GM18873 (cell line): ENCODE measurements around the gene IFNL3.
"Not testable (repeated sequence)": the region's sequence is repeated elsewhere in the genome, so short reads cannot be mapped to it uniquely, and the experiment has no call there.

Experiments used
- ATAC-seq: cut with Tn5 transposase; IDR thresholded peaks from one replicate; pipeline ENCODE4 v1.9.1; 2021; ENCODE audit warnings: mild to moderate bottlenecking, moderate library complexity, moderate number of reproducible peaks; ENCODE audit not compliant: unreplicated experiment, low FRiP score

IFNL3 gene

DNA sequence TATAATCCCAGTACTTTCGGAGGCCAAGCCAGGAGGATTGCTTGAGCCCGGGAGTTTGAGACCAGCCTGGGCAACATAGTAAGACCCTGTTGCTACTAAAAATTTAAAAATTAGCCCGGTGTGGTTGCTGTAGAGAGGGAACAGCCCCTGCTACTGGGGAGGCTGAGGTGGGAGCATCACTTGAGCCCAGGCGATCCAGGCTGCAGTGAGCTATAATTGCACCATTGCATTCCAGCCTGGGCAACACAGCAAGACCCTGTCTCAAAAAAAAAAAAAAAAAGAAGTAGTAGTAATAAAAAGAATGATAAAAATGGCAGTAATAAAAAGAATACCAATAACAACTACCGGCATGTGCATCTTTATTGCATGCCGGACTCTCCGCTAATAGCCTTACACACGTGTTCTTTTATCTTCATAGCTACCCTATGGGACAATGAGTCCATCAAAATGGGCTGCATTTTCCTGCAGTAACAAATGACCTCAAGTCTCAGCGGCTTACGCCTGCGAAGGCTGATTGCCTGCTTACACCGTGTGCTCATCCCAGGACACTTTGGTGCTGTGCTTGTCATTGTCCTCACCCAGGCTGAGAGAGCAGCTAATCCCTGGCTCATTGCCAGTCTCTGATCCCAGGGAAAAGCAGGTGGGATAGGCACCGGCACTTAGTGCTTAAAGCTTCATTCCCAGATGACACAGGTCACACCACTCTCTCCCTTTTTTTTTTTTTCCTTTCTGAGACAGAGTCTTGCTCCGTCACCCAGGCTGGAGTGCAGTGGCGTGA, 26.4 kb downstream of the IFNL3 start:
- ATAC-seq, result no peak

DNA sequence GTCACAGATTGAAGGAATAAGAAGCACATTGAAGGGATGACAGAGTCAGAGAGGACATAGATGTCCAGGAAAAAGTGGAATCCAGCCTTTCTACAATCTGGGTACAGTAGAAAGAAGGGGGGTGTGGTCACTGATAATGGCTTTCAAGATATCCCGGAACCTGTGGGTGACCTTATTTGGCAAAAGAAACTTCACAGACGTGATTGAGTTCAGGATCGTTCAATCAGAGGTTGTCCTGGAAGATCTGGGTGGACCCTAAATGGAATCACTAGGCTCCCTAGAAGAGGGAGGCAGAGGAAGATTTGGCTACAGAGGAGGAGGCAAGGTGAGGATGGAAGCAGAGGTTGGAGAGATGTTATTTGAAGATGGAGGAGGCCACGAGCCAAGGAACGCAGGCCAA, 27.7 kb downstream of the IFNL3 start:
- no peak for ATAC-seq

DNA sequence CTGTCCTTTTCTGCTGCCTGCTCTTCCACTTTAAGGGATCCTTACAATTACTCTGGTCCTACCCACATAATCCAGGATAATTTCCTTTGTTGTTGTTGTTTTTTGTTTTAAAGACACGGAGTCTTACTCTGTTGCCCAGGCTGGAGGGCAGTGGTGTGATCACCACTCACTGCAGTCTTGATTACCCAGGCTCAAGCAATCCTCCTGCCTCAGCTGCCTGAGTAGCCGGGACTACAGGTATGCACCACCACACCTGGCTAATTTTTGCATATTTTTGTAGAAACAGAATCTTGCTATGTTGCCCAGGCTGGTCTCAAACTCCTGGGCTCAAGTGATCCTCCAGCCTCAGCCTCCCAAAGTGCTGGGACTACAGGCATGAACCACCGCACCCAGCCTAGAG, 29.5 kb downstream of the IFNL3 start:
- not testable (repeated sequence) for ATAC-seq

DNA sequence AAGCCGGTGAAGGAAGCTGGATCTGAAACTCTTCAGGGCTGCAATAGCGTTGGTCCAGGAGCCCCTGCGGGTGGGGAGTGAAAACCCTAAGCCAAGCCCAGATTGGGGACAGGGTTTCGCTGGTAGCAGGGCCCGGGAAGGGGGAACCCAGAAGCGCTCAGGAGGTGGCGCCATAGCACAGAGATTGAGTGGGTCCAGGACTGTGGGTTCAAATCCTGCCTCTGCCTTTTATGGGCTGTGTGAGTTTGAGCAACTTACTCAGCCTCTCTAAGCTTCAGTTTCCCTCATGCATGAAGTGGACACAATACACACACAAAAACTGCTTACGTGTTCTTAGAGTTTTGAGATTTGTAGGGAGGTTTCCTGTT, 32.4 kb downstream of the IFNL3 start:
- no peak for ATAC-seq

DNA sequence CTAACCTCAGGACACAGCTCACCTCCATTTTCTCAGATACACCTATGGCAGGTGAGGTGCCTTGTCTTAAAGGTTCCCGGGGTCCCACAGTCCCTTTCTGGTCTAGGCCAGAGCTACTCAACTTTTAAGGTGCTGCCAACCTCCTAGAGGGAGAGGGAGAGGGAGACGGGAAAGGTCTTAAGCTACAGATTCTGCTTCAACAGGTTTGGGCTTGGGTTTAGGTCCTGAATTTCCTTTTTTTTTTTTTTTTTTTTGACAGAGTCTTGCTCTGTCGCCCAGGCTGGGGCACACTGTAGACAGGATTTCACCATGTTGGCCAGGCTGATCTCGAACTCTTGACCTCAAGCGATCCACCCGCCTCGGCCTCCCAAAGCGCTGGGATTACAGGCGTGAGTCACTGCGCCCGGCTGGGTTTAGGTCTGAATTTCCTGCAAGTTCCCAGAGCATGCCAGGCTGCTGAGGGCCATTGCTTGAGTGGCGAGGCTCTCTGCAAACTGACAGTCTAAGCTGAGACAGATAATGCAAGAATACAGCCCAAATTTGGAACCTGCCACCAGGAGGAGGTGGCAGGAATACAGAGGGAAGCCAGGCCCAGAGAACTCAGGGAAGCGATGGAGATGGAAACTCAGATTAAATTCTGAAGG, 33.0 kb downstream of the IFNL3 start:
- no peak for ATAC-seq

DNA sequence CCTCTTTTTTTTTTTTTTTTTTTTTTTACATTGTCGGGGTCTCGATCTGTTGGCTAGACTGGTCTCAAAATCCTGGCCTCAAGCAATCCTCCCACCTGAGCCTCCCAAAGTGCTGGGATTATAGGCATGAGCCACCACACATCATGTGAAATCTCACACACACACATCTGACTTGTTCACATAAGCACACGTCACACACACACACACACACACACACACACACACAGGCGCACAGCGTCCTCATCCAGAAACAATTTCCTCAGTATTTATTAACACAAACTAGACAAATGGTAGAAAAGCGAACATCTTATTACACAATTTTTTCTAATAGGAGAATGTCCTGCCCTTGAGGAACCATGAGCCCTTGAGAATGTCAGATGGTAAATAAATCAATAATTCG, 35.6 kb downstream of the IFNL3 start:
- no peak for ATAC-seq

DNA sequence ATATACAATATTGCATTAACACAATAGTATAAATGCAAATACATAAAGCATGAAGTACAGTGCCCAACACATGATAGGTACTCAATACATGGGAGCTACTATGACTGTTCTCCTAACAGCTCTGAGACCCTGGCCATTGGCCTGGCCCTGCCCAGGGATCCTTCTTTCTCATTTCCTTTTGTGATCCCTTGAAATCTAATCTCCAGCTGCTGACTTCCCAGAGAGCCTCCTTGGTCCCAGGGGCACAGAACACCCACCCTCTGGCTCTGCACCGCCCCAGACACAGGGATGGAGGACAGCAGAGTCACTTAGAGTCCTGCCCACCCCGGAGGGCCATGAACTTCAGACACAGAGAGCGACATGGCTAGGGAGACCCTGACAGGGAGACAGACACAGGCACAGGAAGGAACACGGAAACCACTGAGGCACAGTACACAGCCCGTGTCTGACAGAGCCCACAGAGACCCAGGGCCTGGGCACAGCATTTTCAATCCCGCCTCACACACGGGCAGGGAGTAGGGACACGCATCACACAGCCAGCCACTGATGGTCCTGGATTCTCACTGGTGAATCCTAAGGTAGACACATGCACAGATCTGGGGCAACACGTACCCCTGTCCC, 36.5 kb downstream of the IFNL3 start:
- ATAC-seq, result no peak

DNA sequence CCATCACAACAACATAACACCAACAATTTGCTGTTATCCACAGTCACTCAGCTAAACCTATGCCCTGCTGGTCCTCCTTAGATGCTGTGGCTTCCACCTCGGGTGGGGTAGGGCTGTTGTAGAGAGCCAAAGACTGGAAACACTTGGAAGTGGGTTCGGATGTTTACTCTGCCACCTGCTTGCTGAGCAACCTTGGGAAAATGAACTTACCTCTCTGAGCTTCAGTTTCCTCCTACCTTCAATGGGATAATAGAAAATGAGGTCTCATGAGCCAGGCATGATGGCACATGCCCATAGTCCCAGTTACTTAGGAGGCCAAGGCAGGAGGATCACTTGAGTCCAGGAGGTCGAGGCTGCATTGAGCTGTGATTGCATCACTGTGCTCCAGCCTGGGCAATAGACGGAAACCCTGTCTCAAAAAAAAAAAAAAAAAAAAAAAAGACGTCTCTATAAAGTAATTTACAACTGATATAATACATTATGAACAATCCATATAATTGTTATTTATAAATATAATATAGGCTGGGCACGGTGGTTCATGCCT, 37.4 kb downstream of the IFNL3 start:
- no peak for ATAC-seq

DNA sequence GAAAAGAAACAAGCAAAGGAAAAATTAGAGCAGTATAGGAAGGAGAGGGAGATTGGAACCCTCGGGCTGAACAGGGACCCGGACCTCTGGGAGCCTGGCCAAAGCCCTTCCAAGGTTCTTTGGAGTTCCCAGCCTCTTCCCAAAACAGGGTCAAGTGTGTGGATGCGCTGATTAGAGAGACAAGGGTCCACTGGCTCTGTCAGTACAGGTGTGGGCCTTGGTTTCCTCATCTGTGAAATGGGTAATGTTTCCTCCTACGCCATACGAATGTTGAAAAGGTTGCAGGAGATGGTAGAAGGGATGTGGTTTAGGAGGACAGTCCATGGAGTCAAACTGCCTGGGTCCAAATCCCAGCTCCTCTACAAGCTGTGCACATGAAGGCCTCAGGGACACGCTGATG, 38.7 kb downstream of the IFNL3 start:
- no peak for ATAC-seq

DNA sequence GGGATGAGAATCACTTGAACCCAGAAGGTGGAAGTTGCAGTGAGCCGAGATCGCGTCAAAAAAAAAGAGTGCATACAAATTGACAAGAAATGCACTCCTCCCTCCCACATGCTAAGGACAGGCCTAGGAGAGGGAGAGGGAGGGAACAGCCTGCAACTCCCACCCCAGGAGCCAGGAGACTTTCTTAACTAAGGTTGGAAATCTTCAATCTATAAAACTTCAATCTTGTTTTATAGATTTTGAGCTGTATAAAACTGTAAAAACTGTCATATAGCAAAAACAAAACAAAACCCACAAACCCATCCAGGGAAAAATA, 39.4 kb downstream of the IFNL3 start:
- ATAC-seq, result no peak

DNA sequence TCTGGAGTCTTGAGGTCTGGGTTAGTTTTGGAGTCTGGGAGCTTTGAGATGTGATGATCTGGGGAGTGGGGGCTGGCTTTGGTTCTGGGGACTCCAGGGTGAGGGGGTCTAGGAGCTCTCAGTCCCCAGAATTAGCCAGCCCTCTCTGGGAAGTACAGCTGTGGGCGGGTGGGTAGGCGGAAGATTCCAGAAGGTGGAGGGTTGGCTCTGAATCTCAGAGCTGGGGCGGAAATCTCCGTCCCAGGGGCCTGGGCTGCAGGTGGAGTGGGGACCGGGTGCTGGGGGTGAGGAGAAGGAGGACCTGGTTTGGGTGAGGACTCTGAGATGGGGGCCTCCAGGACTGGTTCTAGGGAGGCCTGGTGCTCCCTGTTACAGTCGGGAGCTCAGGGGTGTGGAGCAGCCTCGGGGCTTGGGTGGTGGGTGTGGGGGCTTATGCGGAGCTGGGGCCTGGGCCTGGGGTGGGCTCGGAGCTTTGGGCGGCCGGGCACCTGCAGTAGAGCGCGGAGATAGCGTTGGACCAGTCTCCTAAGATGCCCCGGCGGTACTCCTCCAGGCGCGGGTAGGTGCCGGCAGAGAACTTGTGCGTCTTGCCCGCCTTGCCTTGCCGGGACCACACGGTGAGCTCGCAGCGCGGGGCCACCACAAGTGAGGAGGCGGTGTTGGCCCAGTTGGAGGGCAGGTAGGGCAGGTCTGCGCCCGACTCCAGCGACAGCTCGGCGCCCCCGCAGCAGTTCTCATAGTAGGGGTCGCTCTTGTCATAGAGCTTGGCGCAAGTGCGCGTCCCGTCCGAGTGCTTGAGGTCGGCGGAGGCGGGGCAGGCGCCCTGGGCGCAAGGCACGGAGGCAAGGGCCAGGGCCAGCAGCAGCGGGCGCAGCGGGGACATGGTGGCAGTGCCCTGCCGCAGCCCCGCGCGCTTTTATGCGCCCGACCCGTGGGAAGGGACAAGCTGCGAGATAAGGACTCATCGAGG, 41.1 kb downstream of the IFNL3 start, which contains the start of gene SYCN:
TSS of gene SYCN (minus strand) at position 892 of the 970 bp plus-strand sequence. CDS start at position 883, 9 bp downstream.
- ATAC-seq, result no peak

DNA sequence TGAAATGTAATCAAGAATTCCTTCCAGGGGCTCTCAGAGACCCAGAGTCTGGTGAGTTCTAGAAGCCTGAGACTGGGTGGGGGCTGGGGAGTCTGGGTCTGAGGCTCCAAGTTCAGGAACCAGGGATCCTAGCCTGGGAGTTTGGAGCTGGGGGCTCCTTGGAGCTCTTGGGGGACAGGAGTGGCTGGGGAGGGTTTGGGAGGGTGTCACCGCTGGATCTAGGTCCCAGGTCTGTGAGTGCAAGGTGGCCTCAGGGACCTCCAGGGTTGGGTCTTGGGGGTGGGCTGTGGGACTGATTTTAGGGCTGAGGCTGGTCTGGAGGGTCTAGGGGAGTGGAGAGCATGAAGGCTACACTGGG, 41.8 kb downstream of the IFNL3 start:
- no peak for ATAC-seq

DNA sequence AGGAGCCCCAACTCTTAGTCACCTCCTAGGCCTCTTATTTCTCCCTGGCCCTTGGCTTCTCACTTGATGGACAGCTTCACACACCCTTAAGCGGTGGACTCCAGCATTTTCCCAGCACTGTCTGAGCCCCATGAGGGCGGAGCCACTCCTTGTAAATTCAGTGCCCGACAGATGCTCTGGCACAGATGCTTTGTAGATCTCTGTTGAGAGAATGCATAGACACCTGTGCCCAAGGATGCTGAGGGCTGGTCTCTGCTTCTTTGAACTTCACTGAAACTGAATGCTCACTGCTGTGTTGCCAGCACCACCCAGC, 44.0 kb downstream of the IFNL3 start:
- ATAC-seq, result no peak

DNA sequence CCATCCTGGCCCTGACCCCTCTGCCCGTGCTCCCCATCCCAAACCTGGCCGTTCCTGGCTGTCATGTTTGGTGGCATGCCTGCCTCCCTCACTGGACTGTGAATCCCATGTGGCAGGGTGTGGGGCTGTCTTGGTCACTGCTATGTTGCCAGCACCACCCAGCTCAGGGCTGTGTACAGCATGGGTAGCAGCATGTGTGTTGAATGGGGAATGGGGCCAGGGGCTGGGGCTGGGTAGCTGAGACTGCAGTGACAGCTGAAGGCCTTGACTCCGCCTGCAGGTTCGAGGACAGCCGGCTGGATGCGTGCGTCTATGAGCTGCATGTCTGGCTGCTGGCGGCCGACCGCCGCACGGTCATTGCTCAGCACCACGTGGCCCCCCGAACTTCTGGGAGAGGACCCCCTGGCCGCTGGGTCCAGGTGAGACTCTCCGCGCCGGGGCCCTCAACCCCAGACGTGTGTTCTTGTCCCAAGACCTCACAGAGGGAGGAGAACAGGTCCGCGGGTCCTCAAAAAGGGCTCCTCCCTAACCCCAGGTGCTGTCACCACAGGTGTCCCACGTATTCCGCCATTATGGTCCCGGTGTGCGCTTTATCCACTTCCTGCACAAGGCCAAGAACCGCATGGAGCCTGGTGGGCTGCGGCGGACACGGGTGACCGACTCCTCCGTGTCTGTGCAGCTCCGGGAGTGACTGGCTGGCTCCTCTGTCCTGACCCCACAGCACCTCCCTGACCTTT, 44.6 kb downstream of the IFNL3 start:
- no peak for ATAC-seq

DNA sequence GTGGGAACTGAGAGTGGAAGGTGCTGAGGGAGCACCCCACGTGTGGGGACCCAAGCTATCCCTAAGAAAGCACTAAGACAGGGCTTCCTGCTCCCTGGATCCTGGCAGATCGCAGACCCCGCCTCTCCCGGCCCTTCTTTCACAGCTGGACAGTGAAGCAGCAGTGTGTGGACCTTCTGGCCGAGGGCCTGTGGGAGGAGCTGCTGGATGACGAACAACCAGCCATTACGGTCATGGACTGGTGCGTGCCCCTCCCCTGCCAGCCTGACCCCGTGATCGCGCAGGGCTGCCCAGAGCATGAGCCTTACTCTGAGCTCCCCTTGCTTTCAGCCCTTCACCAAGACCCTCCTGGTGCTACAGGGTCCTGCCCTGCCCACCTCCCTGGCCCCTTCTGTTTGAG, 45.8 kb downstream of the IFNL3 start:
- no peak for ATAC-seq

DNA sequence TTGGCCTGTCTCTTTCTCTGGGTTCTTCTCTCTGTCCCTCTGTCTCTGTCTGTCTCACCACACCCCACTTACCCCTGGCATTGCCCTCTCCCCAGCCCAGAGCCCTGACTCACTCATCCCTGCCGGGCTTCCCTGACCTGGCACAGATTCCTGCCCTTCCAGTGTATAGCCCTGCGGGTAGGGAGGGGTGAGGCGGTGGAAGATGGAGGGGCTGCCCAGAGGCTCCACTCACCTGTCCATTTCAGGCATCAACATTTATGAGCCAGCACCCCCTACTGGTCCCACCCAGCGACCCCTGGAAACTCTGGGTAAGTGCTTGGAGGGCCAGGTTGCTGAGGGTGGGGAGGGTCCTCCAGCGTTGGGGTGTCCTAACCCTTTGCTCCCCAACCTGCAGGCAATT, 47.0 kb downstream of the IFNL3 start:
- ATAC-seq, result no peak

DNA sequence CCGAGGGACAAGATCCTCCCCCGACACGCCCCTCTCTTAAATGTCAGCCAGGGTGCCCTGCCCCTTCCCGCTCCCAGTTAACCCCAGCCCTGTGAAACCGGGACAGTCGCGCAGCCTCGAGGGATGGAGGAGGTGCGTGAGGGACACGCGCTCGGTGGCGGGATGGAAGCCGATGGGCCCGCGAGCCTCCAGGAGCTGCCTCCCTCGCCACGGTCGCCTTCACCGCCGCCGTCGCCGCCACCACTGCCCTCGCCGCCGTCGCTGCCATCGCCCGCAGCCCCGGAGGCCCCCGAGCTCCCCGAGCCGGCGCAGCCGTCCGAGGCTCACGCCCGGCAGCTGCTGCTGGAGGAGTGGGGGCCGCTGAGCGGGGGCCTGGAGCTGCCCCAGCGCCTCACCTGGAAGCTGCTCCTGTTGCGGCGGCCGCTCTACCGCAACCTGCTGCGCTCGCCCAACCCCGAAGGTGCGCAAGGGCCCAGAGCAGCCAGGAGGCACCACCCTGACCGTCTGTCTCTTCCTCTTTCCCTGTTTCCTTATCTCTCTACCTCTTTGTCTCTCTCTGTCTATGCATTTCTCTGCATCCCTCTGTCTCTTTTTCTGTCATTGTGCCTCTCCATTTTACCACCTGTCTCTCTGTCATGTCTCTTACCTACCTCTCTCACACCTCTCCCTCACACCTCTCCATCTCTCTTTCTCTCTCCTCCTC, 47.8 kb downstream of the IFNL3 start, which contains the start of gene NCCRP1:
TSS of gene NCCRP1 (plus strand) at position 105 of the 703 bp plus-strand sequence. CDS start at position 124, 19 bp downstream.
- no peak for ATAC-seq

DNA sequence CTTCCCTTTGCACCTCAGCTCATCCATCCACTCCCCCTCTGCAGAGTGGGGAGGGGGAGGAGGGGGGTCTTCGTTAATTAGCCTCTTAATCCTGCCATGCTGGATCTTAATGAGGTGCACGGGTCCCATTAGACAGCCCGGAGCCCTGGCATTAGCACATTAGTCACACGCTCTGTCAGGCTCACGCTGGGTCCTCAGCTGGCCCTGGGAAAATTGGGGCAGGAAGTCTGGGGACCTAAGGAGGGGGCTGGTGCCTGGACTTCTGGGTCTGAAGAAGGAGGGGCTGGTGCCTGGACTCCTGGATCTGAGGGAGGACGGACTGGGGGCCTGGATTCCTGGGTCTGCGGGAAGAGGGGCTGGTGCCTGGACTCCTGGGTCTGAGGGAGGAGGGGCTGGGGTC, 48.5 kb downstream of the IFNL3 start:
- no peak for ATAC-seq

DNA sequence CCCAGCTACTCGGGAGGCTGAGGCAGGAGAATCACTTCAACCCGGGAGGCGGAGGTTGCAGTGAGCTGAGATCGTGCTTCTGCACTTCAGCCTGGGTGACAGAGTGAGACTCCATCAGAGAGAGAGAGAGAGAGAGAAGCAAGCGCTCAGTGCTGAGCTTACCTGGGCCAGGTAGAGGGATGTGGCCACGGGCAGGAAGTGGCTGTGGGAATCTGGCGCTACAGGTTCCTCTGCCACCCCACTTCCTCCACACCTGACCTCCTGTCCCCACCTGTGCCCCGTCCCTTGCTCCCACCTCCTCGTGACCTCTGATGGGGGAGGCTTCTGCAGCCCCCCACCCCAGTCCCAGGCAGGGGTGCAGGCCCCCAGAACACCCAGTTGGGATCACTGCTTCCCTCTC, 49.1 kb downstream of the IFNL3 start:
- ATAC-seq, result no peak
